HepG2 (cell line): ENCODE data around the gene INSIG2. TPM values are rescaled to one million over a fixed set of nuclear protein-coding genes. Genes with fewer than 3 reads are reported as not detected.

Source experiments
- AKAP8 ChIP-seq: sonication (generic); formaldehyde crosslinking; IDR thresholded peaks from 2 replicates; pipeline ENCODE4 v1.5.1; 2020; ENCODE audit warnings: mild to moderate bottlenecking, missing genetic modification reagents
- CREB1 ChIP-seq, 2 experiments: fragments of 450-650 bp in 1 of 2; IDR thresholded peaks; 2 replicates each; pipeline ENCODE4 v1.6.1; 2016 to 2017; ENCODE audit warnings: control low read depth in 1 of 2, mild to moderate bottlenecking in 1 of 2, missing compliant biosample characterization in 1 of 2, missing genetic modification characterization in 1 of 2
- FOXO1 ChIP-seq: sonication (generic); formaldehyde crosslinking; IDR thresholded peaks from 2 replicates; pipeline ENCODE4 v1.4.0; 2020; ENCODE audit warnings: missing genetic modification reagents
- GATA4 ChIP-seq: sonication (generic); IDR thresholded peaks from 2 replicates; pipeline ENCODE4 v1.6.1; 2016; ENCODE audit warnings: antibody characterized with exemption, low read depth, borderline replicate concordance
- HMG20A ChIP-seq: IDR thresholded peaks from 2 replicates; pipeline ENCODE4 v1.6.1; 2016; ENCODE audit warnings: borderline replicate concordance
- HMGA1 ChIP-seq: sonication (generic); formaldehyde crosslinking; conservative IDR thresholded peaks from 2 replicates; pipeline ENCODE4 v1.4.0; 2020; ENCODE audit warnings: missing genetic modification reagents
- POLR2A ChIP-seq, 2 experiments: IDR thresholded peaks; 2 replicates each; pipeline ENCODE4 v1.6.1; 2011; ENCODE audit warnings: low read depth in 2 of 2, low read length in 2 of 2, mild to moderate bottlenecking in 1 of 2, moderate library complexity in 1 of 2; ENCODE audit not compliant: insufficient read depth in 1 of 2
- SAP130 ChIP-seq: IDR thresholded peaks from 2 replicates; pipeline ENCODE4 v1.6.1; 2016; ENCODE audit warnings: low read depth
- SOX13 ChIP-seq, 3 experiments: fragments of 450-650 bp in 1 of 3; sonication (generic) in 1 of 3; formaldehyde crosslinking in 1 of 3; IDR thresholded peaks in 2 of 3; conservative IDR thresholded peaks in 1 of 3; 2 replicates each; pipeline versions ENCODE4 v1.5.0 to v1.6.1; 2016 to 2020; ENCODE audit warnings: antibody characterized with exemption in 1 of 3, mild to moderate bottlenecking in 1 of 3, missing compliant biosample characterization in 1 of 3, missing genetic modification reagents in 1 of 3, moderate library complexity in 1 of 3
- TAF1 ChIP-seq: sonication (generic); formaldehyde crosslinking; IDR thresholded peaks from 2 replicates; pipeline ENCODE4 v1.4.0; 2020; ENCODE audit warnings: missing genetic modification reagents
- TRAFD1 ChIP-seq: sonication (generic); formaldehyde crosslinking; IDR thresholded peaks from 2 replicates; pipeline ENCODE4 v1.5.1; 2020; ENCODE audit warnings: missing genetic modification reagents, mild to moderate bottlenecking, borderline replicate concordance
- ZFX ChIP-seq: sonication (generic); formaldehyde crosslinking; IDR thresholded peaks from 2 replicates; pipeline ENCODE4 v1.4.0; 2020; ENCODE audit warnings: mild to moderate bottlenecking, low read depth, missing genetic modification reagents, moderate library complexity
- ZKSCAN8 ChIP-seq: IDR thresholded peaks from 2 replicates; pipeline ENCODE4 v1.6.1; 2016; ENCODE audit warnings: borderline replicate concordance, missing genetic modification reagents, missing compliant biosample characterization
- ZNF3 ChIP-seq: IDR thresholded peaks from 2 replicates; pipeline ENCODE4 v1.7.0; 2017; ENCODE audit warnings: inconsistent platforms
- ZNF513 ChIP-seq: sonication (generic); formaldehyde crosslinking; conservative IDR thresholded peaks from 2 replicates; pipeline ENCODE4 v1.5.0; 2020; ENCODE audit warnings: missing genetic modification reagents
- ZNF557 ChIP-seq: sonication (generic); formaldehyde crosslinking; IDR thresholded peaks from 2 replicates; pipeline ENCODE4 v1.4.0; 2020; ENCODE audit warnings: missing genetic modification reagents
- polyA plus RNA-seq, 8 experiments: library from polyadenylated mRNA; depleted of rRNA in 3 of 8; stranded (reverse) in 7 of 8; unstranded in 1 of 8; fragments of >200 nt; fragmentation: Illumina TruSeq in 4 of 8; extraction: Trizol in 4 of 8; gene quantifications; 2 replicates each; pipeline versions ENCODE4 v1.2.1 to v1.2.3, GENCODE V29; 2011 to 2016; ENCODE audit warnings: low read depth in 4 of 8, missing spikeins in 1 of 8, mixed read lengths in 1 of 8; ENCODE audit not compliant: insufficient read depth in 1 of 8
- total RNA-seq, 5 experiments: library from RNA; depleted of rRNA; stranded (reverse); fragments of >200 nt; fragmentation: Illumina TruSeq; extraction: Trizol; gene quantifications; 2 replicates each; pipeline ENCODE4 v1.2.3, GENCODE V29; 2016; ENCODE audit warnings: low read depth in 1 of 5
- TF ChIP-seq, protein P1 (sequence below): IDR thresholded peaks from 2 replicates; pipeline ENCODE4 v1.6.1; 2016; ENCODE audit warnings: mild to moderate bottlenecking
- TF ChIP-seq, protein P2 (sequence below): sonication (generic); formaldehyde crosslinking; IDR thresholded peaks from 2 replicates; pipeline ENCODE4 v1.5.0; 2020; ENCODE audit warnings: missing genetic modification reagents
- TF ChIP-seq, protein P3 (sequence below): sonication (generic); formaldehyde crosslinking; IDR thresholded peaks from 2 replicates; pipeline ENCODE4 v1.4.0; 2020; ENCODE audit warnings: missing genetic modification reagents, mild to moderate bottlenecking, borderline replicate concordance
- TF ChIP-seq, protein P4 (sequence below): sonication (generic); formaldehyde crosslinking; IDR thresholded peaks from 2 replicates; pipeline ENCODE4 v1.5.0; 2020; ENCODE audit warnings: missing genetic modification reagents

The INSIG2 gene
- total and polyA plus RNA-seq, 2 of the 13 experiments (the other 11 are each of a cell fraction or from before 2014, with no cell fraction given), result 73.5 to 481 TPM

DNA sequence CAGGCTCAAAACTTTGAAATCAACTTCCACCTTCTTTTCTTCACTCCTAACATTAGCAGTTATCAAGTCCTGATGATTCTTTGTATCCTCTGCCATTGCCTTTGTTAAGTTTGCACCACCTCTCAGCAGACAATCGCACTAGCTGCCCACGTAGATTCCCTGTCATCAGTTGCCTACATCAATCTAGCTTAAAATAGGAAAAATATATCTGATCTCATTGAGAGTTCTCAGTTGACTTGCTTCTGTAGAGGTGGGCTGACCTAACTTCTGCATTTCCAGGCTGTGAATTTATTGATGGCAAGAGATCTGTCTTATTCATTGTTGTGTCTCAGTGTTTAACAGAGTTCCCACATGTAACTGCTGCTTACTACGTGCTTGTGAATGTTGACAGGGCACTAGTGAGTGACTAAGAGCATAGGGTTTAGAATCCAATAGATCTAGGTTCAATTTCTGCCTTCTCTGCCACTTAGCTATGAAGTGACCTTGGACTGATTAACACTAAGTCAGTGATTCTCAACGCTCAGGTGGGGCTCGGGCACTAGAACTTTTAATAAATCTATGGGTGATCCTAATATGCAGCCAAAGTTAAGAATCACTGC, 3.7 kb upstream of the INSIG2 start (continued):
- TF ChIP-seq, protein P1, sequence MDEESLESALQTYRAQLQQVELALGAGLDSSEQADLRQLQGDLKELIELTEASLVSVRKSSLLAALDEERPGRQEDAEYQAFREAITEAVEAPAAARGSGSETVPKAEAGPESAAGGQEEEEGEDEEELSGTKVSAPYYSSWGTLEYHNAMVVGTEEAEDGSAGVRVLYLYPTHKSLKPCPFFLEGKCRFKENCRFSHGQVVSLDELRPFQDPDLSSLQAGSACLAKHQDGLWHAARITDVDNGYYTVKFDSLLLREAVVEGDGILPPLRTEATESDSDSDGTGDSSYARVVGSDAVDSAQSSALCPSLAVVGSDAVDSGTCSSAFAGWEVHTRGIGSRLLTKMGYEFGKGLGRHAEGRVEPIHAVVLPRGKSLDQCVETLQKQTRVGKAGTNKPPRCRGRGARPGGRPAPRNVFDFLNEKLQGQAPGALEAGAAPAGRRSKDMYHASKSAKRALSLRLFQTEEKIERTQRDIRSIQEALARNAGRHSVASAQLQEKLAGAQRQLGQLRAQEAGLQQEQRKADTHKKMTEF, result no peak
- TF ChIP-seq POLR2A (IDR thresholded peaks at IDR 0.05; ENCODE audit: insufficient read depth in 1 of 2, low read depth in 2 of 2, low read length in 2 of 2), result peak in 1 of 2 experiments; percentile 35; a peak in 1 of 4 replicates
- TF ChIP-seq HMG20A, result peak; percentile 69; the same call in 1 of the 2 replicates
- TF ChIP-seq ZNF3 (CRISPR knock-in tag), result 0 out of 2 replicates have a peak, but pooled peaks have one; percentile 26
- TF ChIP-seq AKAP8 (CRISPR knock-in tag), result no peak
- peak; percentile 77 for TF ChIP-seq SAP130
- TF ChIP-seq, protein P2, sequence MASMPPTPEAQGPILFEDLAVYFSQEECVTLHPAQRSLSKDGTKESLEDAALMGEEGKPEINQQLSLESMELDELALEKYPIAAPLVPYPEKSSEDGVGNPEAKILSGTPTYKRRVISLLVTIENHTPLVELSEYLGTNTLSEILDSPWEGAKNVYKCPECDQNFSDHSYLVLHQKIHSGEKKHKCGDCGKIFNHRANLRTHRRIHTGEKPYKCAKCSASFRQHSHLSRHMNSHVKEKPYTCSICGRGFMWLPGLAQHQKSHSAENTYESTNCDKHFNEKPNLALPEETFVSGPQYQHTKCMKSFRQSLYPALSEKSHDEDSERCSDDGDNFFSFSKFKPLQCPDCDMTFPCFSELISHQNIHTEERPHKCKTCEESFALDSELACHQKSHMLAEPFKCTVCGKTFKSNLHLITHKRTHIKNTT (CRISPR knock-in tag), result no peak
- TF ChIP-seq TAF1 (CRISPR knock-in tag), result 0 out of 2 replicates have a peak, but pooled peaks have one; percentile 11
- TF ChIP-seq HMGA1 (CRISPR knock-in tag), result 0 out of 2 replicates have a peak, but pooled peaks have one; percentile 86
- no peak for TF ChIP-seq ZNF513 (CRISPR knock-in tag)
- peak; percentile 33; the same call in 1 of the 2 replicates for TF ChIP-seq GATA4
- no peak for TF ChIP-seq CREB1 (IDR thresholded peaks at IDR 0.05)
- peak; percentile 62 for TF ChIP-seq CREB1 (CRISPR knock-in tag; IDR thresholded peaks at IDR 0.05)
- peak; percentile 75; the same call in 1 of the 2 replicates for TF ChIP-seq FOXO1 (CRISPR knock-in tag)
- no peak for TF ChIP-seq ZFX (CRISPR knock-in tag)
- TF ChIP-seq SOX13 (IDR thresholded peaks at IDR 0.05), result no peak
- TF ChIP-seq SOX13 (CRISPR knock-in tag; conservative IDR thresholded peaks at IDR 0.05 in 1 of 2, IDR thresholded peaks at IDR 0.05 in 1 of 2), result peak in 1 of 2 experiments; percentile 39; a peak in 2 of 4 replicates
- TF ChIP-seq ZNF557 (CRISPR knock-in tag), result no peak
- no peak for TF ChIP-seq TRAFD1
- TF ChIP-seq, protein P3, sequence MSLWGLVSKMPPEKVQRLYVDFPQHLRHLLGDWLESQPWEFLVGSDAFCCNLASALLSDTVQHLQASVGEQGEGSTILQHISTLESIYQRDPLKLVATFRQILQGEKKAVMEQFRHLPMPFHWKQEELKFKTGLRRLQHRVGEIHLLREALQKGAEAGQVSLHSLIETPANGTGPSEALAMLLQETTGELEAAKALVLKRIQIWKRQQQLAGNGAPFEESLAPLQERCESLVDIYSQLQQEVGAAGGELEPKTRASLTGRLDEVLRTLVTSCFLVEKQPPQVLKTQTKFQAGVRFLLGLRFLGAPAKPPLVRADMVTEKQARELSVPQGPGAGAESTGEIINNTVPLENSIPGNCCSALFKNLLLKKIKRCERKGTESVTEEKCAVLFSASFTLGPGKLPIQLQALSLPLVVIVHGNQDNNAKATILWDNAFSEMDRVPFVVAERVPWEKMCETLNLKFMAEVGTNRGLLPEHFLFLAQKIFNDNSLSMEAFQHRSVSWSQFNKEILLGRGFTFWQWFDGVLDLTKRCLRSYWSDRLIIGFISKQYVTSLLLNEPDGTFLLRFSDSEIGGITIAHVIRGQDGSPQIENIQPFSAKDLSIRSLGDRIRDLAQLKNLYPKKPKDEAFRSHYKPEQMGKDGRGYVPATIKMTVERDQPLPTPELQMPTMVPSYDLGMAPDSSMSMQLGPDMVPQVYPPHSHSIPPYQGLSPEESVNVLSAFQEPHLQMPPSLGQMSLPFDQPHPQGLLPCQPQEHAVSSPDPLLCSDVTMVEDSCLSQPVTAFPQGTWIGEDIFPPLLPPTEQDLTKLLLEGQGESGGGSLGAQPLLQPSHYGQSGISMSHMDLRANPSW (CRISPR knock-in tag), result 0 out of 2 replicates have a peak, but pooled peaks have one; percentile 43
- 0 out of 2 replicates have a peak, but pooled peaks have one; percentile 30 for TF ChIP-seq ZKSCAN8 (CRISPR knock-in tag)
- TF ChIP-seq, protein P4, sequence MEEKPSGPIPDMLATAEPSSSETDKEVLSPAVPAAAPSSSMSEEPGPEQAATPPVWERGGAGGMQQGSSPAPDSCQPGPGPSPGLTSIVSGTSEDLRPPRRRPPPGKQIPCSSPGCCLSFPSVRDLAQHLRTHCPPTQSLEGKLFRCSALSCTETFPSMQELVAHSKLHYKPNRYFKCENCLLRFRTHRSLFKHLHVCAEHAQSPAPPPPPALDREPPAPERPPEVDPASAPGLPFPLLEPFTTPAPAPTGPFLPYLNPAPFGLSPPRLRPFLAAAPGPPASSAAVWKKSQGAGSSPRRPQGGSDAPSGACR (CRISPR knock-in tag), result no peak; the same call in 1 of the 2 replicates
